HG03039 (cell line): ENCODE data around the gene HOXB7.

ENCODE experiments used
- ATAC-seq: cut with Tn5 transposase; IDR thresholded peaks from one replicate; pipeline ENCODE4 v1.9.1; 2021; ENCODE audit warnings: mild to moderate bottlenecking, moderate library complexity; ENCODE audit not compliant: unreplicated experiment

HOXB7 gene

GRCh38 chr17:48596735-48597527, 13.9 kb downstream of the HOXB7 start:
- ATAC-seq = no peak

GRCh38 chr17:48596000-48596734, 14.7 kb downstream of the HOXB7 start:
- no peak for ATAC-seq

GRCh38 chr17:48595278-48595999, 15.4 kb downstream of the HOXB7 start:
- no peak for ATAC-seq

GRCh38 chr17:48594538-48595277, 16.1 kb downstream of the HOXB7 start:
- ATAC-seq = no peak

GRCh38 chr17:48593840-48594537, 16.8 kb downstream of the HOXB7 start:
- no peak for ATAC-seq

- no peak for ATAC-seq
Observed at GRCh38 chr17:48593126-48593829, 17.5 kb downstream of the HOXB7 start, which contains the start of gene HOXB5. Gene HOXB5 (minus strand): TSS chr17:48593779. CDS start chr17:48593682, 97 bp downstream.

- no peak for ATAC-seq
Observed at GRCh38 chr17:48592577-48592976, 18.2 kb downstream of the HOXB7 start.

GRCh38 chr17:48592057-48592514, 18.7 kb downstream of the HOXB7 start:
- ATAC-seq = no peak

- ATAC-seq = no peak
Observed at GRCh38 chr17:48591255-48592056, 19.4 kb downstream of the HOXB7 start.

GRCh38 chr17:48590607-48591161, 20.1 kb downstream of the HOXB7 start:
- no peak for ATAC-seq

- ATAC-seq = no peak
Observed at GRCh38 chr17:48589831-48590606, 20.8 kb downstream of the HOXB7 start, which contains the start of gene HOXB3. Gene HOXB3 (minus strand): TSS chr17:48590241. CDS start chr17:48552474, 37,767 bp downstream.

- no peak for ATAC-seq
Observed at GRCh38 chr17:48589060-48589830, 21.6 kb downstream of the HOXB7 start.

GRCh38 chr17:48588528-48588927, 22.3 kb downstream of the HOXB7 start:
- ATAC-seq = no peak

- no peak for ATAC-seq
Observed at GRCh38 chr17:48588074-48588415, 22.8 kb downstream of the HOXB7 start.

- no peak for ATAC-seq
Observed at GRCh38 chr17:48587276-48588073, 23.3 kb downstream of the HOXB7 start.
